Measurements from ENCODE around the gene GAL.
"Not testable (repeated sequence)": the region's sequence is repeated elsewhere in the genome, so short reads cannot be mapped to it uniquely, and the experiment has no call there.

GRCh38 chr11:68634606-68635005 lies 49.7 kb upstream of the GAL start:
- not testable (repeated sequence) for TF ChIP-seq POLR2AphosphoS5 (IDR thresholded peaks at IDR 0.05; ENCODE audit: low read depth); CTCF (conservative IDR thresholded peaks at IDR 0.05; ENCODE audit: low read depth in 2 of 2); STAT1 (IDR thresholded peaks at IDR 0.05; ENCODE audit: unreplicated experiment); EZH2 (IDR thresholded peaks at IDR 0.05; ENCODE audit: low read depth, unreplicated experiment); REST (IDR thresholded peaks at IDR 0.05; ENCODE audit: unreplicated experiment)

All from GM23338 (cell line).